ENCODE data around the gene ZNF431.

- peak in 1 of 3 experiments; percentile 3 for TF ChIP-seq CTCF (IDR thresholded peaks at IDR 0.05)
- no peak for TF ChIP-seq POLR2A (IDR thresholded peaks at IDR 0.05)
These were observed 55.9 kb downstream of the ZNF431 start for GRCh38 chr19:21197590-21198295.
